Measurements from ENCODE around the gene BNC2. TPM values are rescaled to one million over a fixed set of nuclear protein-coding genes. Genes with fewer than 3 reads are reported as not detected.

The BNC2 gene
- total RNA-seq, 1 experiment from 2014 or later = 43.6 TPM

GRCh38 chr9:16796304-16796825 is 74.1 kb downstream of the BNC2 start:
- Histone ChIP-seq H4K91ac (ENCODE audit: insufficient read length, low read depth, low read length) (no peak overlapping the region), H3K9ac (ENCODE audit: extremely low read depth, insufficient read length, low read length) (no peak overlapping the region), H3K79me2 (ENCODE audit: insufficient read depth, low read length) (no peaks in the 10 kb centered on the region; the same call in 1 of the 2 replicates), H3K4ac (ENCODE audit: low read depth, low read length) (no peak overlapping the region), H3K14ac (ENCODE audit: insufficient read depth, low read length) (no peak overlapping the region), H3K4me1 (ENCODE audit: insufficient read depth, low read length) (peaks cover 13% of the 10 kb centered on the region), H4K8ac (replicated peaks; ENCODE audit: insufficient read length, low read depth, low read length) (no peak overlapping the region), H2BK12ac (ENCODE audit: insufficient read length, low read depth, low read length) (no peak overlapping the region), H3K18ac (ENCODE audit: insufficient read length, low read depth, low read length) (no peak overlapping the region), H2BK120ac (ENCODE audit: low read depth, low read length, poor library complexity, severe bottlenecking) (no peak overlapping the region), H2AFZ (ENCODE audit: low read length) (no peak overlapping the region), H3K79me1 (ENCODE audit: insufficient read depth, low read depth, low read length, poor library complexity, severe bottlenecking) (no peaks in the 10 kb centered on the region), H2BK20ac (ENCODE audit: low read depth, low read length, poor library complexity, severe bottlenecking) (no peak overlapping the region), H4K20me1 (ENCODE audit: control insufficient read depth, insufficient read depth, insufficient read length) (no peaks in the 10 kb centered on the region), H3K27ac (ENCODE audit: insufficient read length, low read depth, low read length) (no peak overlapping the region), H3T11ph (ENCODE audit: low read length) (no peak overlapping the region), H3K23ac (ENCODE audit: insufficient read length, low read depth, low read length) (no peak overlapping the region), H2AK5ac (ENCODE audit: insufficient read length, low read length) (no peak overlapping the region), H3K9me3 (ENCODE audit: control insufficient read depth, low read depth, low read length) (no peaks in the 10 kb centered on the region), H2BK5ac (ENCODE audit: insufficient read length, low read length) (no peak overlapping the region), H2BK15ac (ENCODE audit: low read depth, low read length) (no peak overlapping the region), H3K27me3 (ENCODE audit: insufficient read depth, low read length) (no peaks in the 10 kb centered on the region), H3K23me2 (ENCODE audit: insufficient read length, low read depth, low read length, poor library complexity, severe bottlenecking) (no peaks in the 10 kb centered on the region), H4K5ac (ENCODE audit: insufficient read length, low read depth, low read length) (no peak overlapping the region), H3K56ac (ENCODE audit: insufficient read length, low read depth, low read length) (no peak overlapping the region), H3K4me2 (ENCODE audit: insufficient read depth, insufficient read length, low read length) (no peak overlapping the region)
- no CpG with 5 or more reads among the region's 5 CpGs for WGBS (ENCODE audit: extremely low coverage, insufficient read length, low lambda C conversion rate)
- no peaks in the 10 kb centered on the region; the same call in 1 of the 2 replicates for H3K27me3 Mint-ChIP-seq (ENCODE audit: low read depth)
- H3K9me3 Mint-ChIP-seq = no peaks in the 10 kb centered on the region
- H3K4me3 Mint-ChIP-seq = no peak overlapping the region
- H3K4me1 Mint-ChIP-seq = peaks cover 65 to 66% of the 10 kb centered on the region in 2 experiments
- TF ChIP-seq CTCF (conservative IDR thresholded peaks at IDR 0.05) = no peak
- DNase-seq = no peak
- H3K27ac Mint-ChIP-seq = peak overlapping the region in 2 of 3 experiments; percentile 82 to 95; a peak in 3 of 7 replicates
- H3K36me3 Mint-ChIP-seq (ENCODE audit: insufficient read depth in 1 of 3, low read depth in 3 of 3) = peaks cover 5 to 13% (median 5%) of the 10 kb centered on the region in 3 experiments; a peak in 4 of 7 replicates

Data from H9 (cell line).